ENCODE measurements around the gene LRRC47.

The LRRC47 gene

DNA sequence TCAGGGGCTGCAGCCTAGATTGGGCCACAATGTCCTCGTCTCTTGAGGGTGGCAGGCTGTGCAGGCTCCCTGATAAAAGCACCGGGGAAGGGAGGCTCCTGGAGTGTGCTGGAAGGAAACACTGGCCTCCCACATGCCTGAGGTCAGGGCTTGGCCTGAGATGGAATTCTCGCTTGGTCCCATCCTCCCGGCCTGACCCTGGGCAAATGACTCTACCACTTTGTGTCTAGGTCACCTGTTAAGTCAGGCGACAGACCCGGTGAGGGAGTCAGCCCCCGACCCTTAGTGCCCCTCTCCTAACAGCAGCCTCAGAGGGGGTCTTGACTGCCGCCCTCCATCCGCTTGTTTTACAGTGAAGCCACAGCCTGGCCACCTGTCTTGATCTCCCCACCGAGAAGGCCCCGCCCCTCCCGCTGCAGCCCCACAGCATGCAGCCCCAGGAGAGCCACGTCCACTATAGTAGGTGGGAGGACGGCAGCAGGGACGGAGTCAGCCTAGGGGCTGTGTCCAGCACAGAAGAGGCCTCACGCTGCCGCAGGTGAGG is 21.3 kb downstream of the LRRC47 start:
- no peak overlapping the region for H3K4me3 ChIP-seq
- no peak overlapping the region for H3K27ac ChIP-seq

DNA sequence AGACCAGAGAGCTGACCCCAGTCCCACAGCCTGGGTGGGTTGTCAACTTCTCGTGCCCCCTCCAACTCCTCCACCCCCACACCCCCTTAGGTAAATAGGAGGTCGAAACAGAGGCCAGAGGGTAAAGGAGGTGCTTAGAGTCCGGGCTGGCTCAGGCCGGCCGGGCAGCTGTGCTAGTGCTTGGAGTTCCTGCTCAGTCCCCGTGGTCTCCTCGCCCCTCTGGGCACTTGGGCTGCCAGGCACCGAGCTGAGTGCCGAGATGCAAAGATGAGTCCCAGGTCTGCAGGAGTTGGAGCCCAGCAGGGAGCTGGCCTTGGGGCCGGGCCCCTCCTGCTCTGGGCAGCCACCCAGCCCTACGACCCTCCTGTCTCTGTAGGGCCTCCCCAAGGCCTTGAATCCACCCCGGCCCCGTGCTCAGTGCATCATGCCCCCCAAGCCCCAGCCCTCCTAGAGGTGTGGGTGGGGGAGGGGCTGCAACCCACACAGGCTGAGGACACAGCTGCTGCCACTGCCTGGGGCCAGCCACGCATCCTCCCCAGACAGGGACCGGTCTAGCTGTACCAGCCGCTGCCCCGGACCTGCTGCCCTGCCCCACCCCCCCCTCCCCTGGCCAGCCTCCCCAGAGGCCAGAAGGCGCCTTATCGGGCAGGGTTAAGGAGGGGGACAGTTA is 21.9 kb downstream of the LRRC47 start:
- H3K4me3 ChIP-seq, result no peak overlapping the region

DNA sequence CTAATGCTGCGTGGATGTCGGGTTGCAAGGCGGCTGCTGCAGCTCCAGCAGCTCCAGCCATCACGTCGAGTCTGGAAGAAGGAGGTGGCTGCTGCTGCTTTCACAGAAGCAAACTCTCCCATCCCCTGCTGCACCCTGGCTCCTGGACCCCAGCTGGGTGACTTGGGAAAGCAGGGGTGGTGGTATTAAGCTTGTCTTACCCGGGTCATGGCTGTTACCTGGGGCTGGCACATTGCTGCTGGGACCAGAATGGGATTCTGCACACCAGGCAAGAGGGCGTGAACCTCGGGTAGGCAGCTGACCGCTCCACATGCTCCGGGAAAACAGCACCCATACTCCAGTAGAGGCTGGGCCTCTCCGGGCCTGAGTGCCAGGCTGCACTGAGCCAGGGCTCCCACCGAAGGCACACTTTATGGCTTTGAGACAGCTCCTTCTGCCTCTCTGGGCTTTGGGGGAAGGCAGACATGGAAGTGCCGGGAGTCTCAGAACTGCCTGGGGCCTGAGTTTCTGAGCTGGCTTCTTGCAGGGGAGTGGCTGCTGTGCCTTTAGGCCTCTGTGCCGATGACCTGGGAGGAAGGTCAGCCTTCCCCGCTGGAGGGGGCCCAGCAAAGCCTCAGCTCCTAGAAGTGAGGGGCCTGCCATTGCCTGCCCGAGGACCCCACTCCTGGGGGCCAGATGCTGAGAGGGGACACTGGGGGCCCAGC is 22.6 kb downstream of the LRRC47 start:
- Histone ChIP-seq H3K27ac (peak overlapping the region in 1 of 21 experiments; percentile 65), H3K4me3 (no peak overlapping the region)

More for the DNA sequence above, 21.9 kb downstream of the LRRC47 start:
- no peak overlapping the region for H3K27ac ChIP-seq

DNA sequence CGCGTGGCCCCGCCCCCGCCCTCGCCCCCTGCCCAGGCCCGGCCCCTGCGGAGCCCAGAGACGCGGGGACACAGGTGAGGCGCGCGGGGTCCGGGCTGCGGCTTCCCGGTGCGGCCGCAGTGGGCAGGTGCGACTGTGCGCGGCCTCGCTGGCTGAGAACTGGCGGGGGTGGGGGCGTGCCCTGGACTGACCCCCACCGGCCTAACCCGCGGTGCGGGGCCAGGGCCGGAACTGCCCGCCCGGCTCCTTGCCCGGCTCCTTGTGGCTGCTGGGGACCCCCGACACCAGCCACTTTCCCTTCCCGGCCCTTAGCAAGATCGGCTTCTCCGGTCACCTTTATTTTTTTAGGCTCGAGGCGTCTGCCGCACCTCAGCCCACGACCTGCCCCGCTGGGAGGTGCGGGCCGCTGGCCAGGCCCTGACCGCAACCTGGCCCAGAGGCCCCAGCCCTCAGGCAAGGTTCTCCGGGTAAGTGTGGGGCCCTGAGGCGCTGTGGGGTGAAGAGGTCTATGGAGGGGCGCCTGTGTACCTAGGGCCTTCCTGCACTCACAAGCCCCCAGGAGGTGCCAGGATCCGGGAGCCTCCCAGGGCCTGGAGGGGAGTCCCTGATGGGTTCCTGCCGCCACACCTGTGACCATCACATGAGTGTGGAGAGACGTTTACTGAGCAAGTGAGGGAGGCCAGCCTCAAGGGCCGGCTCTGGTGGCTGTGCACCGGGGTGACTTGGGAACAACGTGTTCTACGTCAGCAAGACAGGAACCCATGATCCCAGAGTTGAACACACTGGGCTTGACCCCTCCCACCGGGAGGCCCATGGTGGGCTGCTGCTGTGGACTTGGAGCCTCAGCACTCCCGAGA is 23.4 kb downstream of the LRRC47 start, which contains the start of gene SMIM1:
Gene SMIM1, plus strand, starts transcription at position 35 of the 857 bp plus-strand sequence. CDS start 2,625 bp downstream, outside the sequence.
- Histone ChIP-seq H3K27ac (peak within 1 kb of the TSS in 10 of 21 experiments; percentile 4 to 76 (median 65)), H3K4me3 (peak within 1 kb of the TSS; percentile 36 to 55 (median 42))

DNA sequence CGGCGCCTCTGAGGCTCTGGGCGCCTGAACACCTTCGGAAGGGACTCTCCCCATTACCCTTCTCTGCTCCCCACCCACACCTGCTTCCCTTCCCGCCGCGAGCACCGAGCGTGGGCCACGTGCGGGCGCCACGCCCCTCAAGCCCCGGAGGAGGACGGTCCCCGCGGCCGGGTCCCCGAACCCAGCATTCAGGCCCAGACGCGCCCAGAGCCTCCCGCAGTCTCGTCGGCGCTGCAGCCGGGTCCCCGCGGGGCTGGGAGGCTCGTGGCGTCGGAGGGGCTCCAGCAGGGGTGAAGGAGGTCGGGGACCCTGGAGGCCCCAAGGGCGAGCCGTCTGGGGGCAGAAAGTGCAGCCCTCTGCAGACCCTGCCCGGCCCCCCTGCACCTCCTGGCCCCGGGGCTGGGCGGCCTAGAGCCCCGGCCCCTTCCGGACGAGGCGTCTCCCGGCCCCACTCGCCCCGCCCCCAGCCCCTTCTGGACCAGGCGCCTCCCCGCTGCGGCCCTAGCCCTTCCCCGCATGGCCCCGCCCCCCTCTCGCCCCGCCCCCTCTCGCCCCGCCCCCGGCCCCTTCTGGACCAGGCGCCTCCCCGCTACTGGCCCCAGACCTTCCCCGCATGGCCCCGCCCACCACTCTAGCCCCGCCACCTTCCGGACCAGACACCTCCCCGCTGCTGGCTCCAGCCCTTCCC is 24.1 kb downstream of the LRRC47 start:
- Histone ChIP-seq H3K27ac (peak overlapping the region in 8 of 21 experiments; percentile 4 to 70 (median 65)), H3K4me3 (peak overlapping the region; percentile 36 to 55 (median 42))

DNA sequence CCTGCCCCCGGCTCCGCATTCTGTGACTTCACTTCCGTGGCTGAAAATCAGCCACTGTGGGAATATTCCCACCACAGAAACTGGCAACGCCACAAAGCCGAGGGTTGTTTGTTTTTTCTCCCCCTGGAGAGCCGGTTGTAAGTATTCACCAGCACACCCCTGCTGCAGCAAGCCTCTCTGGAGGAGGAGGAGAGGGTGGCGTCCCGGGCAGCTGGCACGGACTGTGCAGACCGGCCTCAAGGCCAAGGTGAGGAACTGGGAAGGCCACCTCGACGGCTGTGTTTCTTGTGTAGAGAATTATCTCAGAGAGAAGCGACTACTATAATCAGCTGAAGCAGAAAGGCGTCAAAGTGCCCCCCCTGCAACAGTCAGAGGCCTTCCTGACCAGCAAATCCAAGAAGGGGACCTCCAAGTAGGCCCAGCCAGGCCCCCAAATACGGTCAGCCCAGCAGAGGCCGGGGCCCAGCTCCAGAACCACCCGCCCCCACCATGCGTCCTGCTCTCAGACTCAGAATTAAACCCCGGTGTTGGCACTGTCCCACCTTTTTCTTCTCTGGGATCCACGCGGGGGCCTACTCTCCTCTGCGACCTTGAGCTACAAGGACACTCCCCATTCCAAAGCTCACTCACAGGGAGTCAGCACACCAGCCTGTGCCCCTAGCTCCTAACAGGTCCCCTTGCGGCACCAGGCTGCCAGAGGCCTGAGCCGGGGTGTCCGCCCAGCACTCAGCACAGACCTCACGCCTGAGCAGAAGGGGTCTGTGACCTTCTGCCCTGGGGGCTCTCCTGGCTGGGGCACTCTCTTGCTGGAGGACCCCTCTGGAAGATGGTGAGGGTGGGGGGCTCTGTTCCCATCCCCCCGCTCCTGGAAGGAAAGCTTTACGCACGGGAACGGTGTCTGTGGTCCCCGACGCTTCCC is 24.9 kb downstream of the LRRC47 start:
- Histone ChIP-seq H3K27ac (peak overlapping the region in 5 of 21 experiments; percentile 2 to 57 (median 30)), H3K4me3 (peak overlapping the region; percentile 36 to 55 (median 42))

DNA sequence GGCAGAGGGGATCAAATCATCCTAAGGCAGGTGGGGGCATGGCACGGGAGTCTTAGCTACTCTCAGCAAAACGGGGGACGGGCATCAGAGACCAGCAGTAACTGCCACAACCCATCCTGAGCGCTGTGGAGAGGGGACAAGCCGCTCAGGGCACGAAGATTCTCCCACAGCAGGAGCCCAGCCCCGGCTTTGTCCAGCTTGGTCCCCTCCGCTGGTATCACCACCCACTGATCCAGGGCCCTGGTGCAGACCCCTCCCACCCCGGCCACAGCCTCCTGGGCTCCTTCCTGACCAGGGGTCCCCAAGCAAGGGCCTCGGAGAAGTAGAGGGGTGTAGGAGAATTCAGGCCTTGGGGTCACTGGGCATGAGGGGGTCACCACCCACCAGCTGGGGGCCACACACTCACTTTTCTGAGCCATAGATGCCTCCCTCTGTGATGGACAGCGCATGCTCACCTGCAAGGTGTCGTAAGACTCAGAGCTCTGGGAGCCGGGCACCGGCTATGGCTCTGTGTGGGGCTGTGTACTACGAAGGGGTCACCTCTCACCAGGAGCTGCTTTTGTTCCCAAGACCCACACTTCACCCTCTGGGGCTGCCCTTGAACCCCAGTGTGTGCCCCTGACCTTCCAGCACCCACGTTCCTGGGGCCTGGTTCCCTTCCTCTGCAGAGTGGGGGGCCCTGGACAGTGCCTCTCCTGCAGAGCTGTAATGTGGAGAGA is 26.1 kb downstream of the LRRC47 start:
- Histone ChIP-seq H3K27ac (no peak overlapping the region), H3K4me3 (no peak overlapping the region)

DNA sequence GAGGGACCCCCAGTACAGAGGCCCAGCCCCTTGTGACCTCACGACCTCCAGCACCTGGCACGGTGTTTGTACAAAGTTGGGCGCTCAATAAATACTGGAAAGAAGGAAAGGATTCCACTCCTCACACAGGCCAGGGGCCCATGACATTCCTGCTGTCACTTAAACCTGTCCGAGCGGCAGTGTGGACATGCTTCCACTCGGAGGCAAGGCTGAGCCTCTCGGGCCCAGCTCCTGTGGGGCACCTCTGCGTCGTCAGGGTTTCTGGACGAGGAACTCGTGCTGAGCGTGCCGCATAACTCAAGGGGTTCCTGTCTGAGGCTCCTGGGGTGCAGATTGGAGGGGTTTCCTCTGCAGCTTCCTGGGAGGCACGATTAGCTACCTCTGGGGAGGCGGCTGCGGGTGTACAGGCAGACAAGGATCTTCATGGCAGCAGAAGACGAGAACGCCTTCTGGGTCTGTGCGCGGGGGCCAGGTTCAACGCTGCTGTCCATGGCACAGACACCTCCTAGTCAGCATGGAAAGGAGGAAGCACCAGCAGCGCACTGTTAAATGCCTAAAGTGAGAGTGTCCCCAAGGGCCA is 27.4 kb downstream of the LRRC47 start:
- H3K4me3 ChIP-seq, result no peak overlapping the region
- no peak overlapping the region for H3K27ac ChIP-seq

DNA sequence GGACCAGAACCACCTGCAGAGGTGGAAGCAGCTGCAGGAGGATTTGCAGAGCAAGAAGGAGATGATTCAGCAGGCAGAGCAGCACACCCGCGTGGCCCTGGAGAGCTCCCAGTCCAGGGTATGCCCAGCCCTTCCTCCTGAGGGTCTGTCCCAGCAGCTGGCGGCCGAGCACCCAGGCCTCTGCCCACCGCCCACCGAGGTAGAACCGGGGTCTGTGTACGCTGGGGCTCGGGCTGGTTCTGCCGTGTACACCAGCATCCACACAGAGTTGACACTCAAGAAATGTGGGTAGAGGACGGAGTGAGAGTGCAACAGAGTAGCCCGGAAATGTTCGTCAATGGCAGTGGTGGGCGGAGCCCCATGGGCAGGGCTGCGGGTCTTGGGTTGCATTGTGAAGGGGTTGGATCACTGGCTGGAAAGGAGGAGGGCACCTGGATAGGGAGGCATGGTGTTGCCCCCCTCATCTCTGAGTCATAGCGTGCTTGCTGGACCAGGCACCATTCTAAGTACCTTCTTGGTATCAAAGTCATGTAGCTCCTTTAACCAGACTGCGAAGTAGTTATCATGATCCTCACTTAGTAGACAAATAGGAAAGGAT is 28.9 kb downstream of the LRRC47 start:
- H3K4me3 ChIP-seq, result no peak overlapping the region

DNA sequence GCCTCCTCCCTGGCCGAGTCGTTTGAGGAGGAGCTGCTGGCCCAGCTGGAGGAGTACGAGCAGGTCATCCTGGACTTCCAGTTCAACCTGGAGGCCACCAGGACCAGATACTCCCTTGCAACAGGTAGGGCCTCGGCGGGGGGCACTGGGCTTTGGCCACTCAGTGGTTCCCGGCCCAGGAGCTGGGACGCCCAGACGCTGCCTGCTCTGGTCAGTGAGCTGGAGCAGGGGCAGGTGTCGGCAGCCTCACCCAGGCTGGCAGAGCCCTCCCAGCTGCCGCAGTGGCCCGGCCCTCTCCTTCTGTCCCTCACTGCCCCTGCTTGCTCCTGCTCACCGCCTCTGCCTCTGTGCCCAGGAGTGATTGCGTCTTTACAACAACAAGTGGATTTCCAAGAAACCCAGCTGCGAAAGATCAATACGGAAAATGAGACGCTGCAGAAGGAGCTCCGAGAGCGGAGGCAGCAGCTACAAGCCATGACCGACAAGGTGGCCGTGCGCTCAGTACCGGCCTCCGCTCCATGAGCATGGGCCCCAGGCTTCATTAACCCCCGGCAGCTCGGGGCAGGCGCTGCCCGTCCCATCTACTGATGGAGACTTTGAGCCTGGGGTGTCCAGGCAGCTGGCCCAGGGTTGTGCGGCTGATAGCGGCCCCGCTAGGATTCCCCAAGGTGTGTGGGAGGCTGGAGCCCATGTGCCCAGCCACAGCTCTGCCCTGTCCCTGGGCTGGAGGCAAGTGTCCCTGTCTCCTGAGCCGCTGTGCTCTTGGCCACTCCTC is 32.8 kb downstream of the LRRC47 start:
- Histone ChIP-seq H3K27ac (no peak overlapping the region), H3K4me3 (no peak overlapping the region)

More for the DNA sequence above, 28.9 kb downstream of the LRRC47 start:
- H3K27ac ChIP-seq, result no peak overlapping the region

DNA sequence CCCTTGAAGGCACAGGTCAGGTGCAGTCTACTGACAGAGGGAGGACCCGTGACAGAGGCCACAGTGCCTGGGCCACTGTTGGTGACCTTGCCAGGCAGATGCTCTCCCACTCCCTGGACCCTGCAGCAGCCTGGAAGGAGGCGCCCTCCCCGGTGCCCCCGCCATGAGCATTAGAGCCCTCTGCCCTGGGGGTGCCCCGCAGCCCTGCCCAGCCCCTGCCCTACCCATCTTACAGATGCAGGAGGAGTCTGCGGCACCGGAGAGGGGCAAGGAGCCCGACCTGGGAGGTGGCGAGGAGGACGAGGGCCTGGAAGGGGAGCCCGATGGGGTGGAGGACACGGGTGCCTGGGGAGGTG is 33.4 kb downstream of the LRRC47 start:
- Histone ChIP-seq H3K27ac (no peak overlapping the region), H3K4me3 (no peak overlapping the region)

DNA sequence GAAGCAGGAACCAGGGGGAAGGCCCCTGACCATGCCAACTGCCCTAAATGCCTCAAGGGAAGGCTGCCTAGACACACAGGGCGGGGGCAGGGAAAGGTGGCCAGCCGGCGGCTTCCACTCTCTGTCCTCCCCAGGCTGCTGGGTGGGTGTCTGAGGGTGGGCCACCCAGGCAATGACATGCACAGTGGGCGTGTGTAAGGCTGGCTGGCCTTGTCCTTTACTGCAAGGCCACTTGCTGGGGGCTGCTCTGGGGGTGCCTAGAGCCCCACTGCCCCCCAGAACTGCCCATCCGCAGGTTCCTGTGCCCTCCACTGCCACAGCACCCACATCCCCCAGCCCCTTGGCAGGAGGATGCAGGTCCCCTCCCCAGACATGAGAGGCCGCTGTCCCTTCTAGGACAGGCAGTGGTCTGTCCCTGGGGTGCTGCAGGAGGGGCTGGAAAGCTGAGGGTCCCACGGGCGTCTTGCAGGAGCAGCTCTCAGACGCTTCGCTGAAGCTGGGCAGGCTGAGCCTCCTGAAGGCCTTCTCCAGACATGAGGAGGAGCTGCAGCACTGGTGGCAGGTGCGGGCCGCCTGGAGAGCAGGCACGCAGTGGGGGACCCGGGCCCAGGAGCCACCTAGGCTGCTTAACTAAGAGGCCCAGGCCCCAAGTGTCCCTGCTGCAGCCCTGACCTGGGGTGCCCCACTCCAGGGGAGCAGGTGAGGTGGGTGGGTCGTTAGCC is 34.0 kb downstream of the LRRC47 start:
- H3K27ac ChIP-seq, result no peak overlapping the region
- no peak overlapping the region for H3K4me3 ChIP-seq

DNA sequence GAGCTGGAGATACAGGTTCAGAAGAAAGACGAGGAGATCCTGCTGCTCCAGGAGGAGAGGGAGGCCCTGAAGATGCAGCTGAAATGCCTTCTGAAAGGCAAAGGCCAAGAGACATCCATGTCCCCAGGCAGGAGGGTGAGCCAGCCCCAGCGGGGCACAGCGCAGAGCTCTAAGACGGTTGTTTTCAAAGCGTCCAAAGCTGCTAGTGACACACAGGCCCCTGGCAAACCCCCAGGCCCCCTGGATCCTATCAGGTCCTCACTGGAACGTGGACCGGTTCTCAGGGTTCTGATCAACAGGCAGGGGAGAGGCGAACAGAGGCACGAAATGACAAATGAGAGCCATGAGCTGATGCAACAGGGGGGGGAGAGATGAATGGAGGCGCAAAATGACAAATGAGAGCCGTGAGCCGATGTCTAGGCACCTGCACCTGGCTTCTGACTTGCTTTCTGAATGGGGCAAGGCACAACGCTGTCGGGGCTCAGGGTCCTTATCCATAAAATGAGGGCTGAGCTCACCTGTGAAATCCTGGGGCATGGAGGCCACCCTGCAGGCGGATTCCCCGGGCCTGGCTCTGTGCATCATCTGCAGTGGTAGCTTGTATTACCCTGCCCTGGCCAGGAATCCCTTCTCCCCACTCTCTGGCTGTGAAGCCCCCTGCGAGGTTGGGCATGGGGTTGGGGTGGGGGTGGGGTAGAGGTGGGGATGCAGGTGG is 34.8 kb downstream of the LRRC47 start:
- H3K27ac ChIP-seq, result no peak overlapping the region
- H3K4me3 ChIP-seq, result no peak overlapping the region

DNA sequence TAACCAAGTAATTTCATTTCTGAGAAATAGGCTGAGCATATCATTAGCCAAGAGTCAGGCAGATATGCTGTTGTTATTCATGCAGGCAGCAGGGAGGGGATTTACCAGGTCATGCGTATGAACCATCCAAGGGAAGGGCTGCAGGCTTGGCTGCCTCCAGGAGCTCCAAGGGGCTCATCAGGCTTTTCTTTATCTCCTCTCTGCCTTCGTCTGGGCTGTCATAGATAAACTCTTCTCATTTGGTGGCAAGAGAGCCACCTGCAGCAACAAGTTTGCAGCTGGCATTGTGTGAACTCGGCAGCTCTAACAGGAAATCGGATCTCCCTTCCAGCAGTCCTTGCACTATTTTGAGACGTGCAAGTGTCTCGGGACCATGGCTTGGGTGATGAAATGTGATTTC is 36.5 kb downstream of the LRRC47 start:
- no peak overlapping the region for H3K27ac ChIP-seq
- H3K4me3 ChIP-seq, result no peak overlapping the region

DNA sequence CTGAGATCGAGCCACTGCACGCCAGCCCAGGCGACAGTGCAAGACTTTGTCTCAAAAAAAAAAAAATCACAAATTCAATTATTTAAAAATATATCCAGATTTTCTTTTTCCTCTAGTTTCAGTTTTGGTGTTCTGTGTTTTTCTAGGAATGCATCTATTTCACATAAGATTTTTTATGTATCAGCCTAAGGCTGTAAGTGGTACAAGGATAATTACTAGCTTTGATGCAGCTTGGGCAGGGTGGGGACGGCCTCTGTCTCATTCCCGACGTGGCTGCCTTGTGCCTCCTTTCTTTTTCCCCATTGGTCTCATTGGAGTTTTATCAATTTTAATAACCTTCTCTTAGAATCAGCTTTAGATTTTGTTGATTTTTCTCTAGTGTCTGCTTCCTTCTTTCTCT is 37.1 kb downstream of the LRRC47 start:
- H3K4me3 ChIP-seq, result no peak overlapping the region
- no peak overlapping the region for H3K27ac ChIP-seq

All from skin epidermis (tissue), 12 donors.